Cardiac muscle cell (in vitro differentiated cells and primary cell): ENCODE measurements around the gene HORMAD2. TPM values are rescaled to one million over a fixed set of nuclear protein-coding genes. Genes with fewer than 3 reads are reported as not detected.
A peak's percentile ranks its signal among the peaks of the same experiment; 100 is the strongest.
"Not testable (repeated sequence)": the region's sequence is repeated elsewhere in the genome, so short reads cannot be mapped to it uniquely, and the experiment has no call there.

ENCODE experiments used
- DNase-seq, 2 donors: peaks; one replicate each; pipeline versions ENCODE4 v3.0.0 to v3.0.0-alpha.2; 2010 to 2017; ENCODE audit warnings: low read depth in 1 of 2, low spot score in 1 of 2
- H3K27ac ChIP-seq: fragments of 200-600 bp; sonication (generic); 2 replicates; pipeline ENCODE4 v1.5.1; 2016
- H3K27me3 ChIP-seq: fragments of 200-600 bp; sonication (generic); 2 replicates; pipeline ENCODE4 v1.6.0; 2016; ENCODE audit warnings: control low read depth
- H3K36me3 ChIP-seq: fragments of 200-600 bp; sonication (generic); 2 replicates; pipeline ENCODE4 v1.5.1; 2016; ENCODE audit warnings: control low read depth
- H3K4me1 ChIP-seq: fragments of 200-600 bp; sonication (generic); 2 replicates; pipeline ENCODE4 v1.8.1; 2017; ENCODE audit warnings: low read depth, mild to moderate bottlenecking, mixed run types
- H3K4me3 ChIP-seq: fragments of 200-600 bp; sonication (generic); 2 replicates; pipeline ENCODE4 v1.5.1; 2016; ENCODE audit warnings: mild to moderate bottlenecking
- H3K9me3 ChIP-seq: fragments of 200-600 bp; sonication (generic); 2 replicates; pipeline ENCODE4 v1.5.1; 2017; ENCODE audit warnings: low read depth, mild to moderate bottlenecking, control low read depth
- polyA plus RNA-seq: library from polyadenylated mRNA; unstranded; fragments of >200 nt; fragmentation: Nextera tagmentation; extraction: Ambion mirVana; gene quantifications from 2 replicates; pipeline ENCODE4 v1.2.1, GENCODE V29; 2016
- total RNA-seq: library from RNA; depleted of rRNA; stranded (reverse); fragments of >200 nt; gene quantifications from 2 replicates; pipeline ENCODE4 v1.2.3, GENCODE V29; 2016
- TF ChIP-seq, protein P1 (sequence below): IDR thresholded peaks from 2 replicates; pipeline ENCODE4 v1.5.1; 2012; ENCODE audit warnings: low read depth, mild to moderate bottlenecking, low read length

HORMAD2 gene
- total and polyA plus RNA-seq, 2 experiments from 2014 or later: not detected

- Histone ChIP-seq H3K9me3 (no peaks in the 10 kb centered on the region), H3K27me3 (no peaks in the 10 kb centered on the region), H3K27ac (no peak overlapping the region), H3K4me3 (no peak overlapping the region), H3K36me3 (no peaks in the 10 kb centered on the region), H3K4me1 (peaks cover 6% of the 10 kb centered on the region)
- DNase-seq: peak in 1 of 2 donors; percentile 90
- TF ChIP-seq, protein P1, sequence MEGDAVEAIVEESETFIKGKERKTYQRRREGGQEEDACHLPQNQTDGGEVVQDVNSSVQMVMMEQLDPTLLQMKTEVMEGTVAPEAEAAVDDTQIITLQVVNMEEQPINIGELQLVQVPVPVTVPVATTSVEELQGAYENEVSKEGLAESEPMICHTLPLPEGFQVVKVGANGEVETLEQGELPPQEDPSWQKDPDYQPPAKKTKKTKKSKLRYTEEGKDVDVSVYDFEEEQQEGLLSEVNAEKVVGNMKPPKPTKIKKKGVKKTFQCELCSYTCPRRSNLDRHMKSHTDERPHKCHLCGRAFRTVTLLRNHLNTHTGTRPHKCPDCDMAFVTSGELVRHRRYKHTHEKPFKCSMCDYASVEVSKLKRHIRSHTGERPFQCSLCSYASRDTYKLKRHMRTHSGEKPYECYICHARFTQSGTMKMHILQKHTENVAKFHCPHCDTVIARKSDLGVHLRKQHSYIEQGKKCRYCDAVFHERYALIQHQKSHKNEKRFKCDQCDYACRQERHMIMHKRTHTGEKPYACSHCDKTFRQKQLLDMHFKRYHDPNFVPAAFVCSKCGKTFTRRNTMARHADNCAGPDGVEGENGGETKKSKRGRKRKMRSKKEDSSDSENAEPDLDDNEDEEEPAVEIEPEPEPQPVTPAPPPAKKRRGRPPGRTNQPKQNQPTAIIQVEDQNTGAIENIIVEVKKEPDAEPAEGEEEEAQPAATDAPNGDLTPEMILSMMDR: peak; percentile 22
These were observed 132.2 kb downstream of the HORMAD2 start for GRCh38 chr22:30212363-30212995.

GRCh38 chr22:30212996-30213441, 132.8 kb downstream of the HORMAD2 start:
- no peaks in the 10 kb centered on the region for H3K36me3 ChIP-seq
- no peaks in the 10 kb centered on the region for H3K27me3 ChIP-seq
- peaks cover 6% of the 10 kb centered on the region for H3K4me1 ChIP-seq
- no peak overlapping the region for H3K27ac ChIP-seq
- peak in 1 of 2 donors; percentile 93 for DNase-seq
- no peak overlapping the region for H3K4me3 ChIP-seq
- TF ChIP-seq, protein P1: no peak
- H3K9me3 ChIP-seq: no peaks in the 10 kb centered on the region

DNA sequence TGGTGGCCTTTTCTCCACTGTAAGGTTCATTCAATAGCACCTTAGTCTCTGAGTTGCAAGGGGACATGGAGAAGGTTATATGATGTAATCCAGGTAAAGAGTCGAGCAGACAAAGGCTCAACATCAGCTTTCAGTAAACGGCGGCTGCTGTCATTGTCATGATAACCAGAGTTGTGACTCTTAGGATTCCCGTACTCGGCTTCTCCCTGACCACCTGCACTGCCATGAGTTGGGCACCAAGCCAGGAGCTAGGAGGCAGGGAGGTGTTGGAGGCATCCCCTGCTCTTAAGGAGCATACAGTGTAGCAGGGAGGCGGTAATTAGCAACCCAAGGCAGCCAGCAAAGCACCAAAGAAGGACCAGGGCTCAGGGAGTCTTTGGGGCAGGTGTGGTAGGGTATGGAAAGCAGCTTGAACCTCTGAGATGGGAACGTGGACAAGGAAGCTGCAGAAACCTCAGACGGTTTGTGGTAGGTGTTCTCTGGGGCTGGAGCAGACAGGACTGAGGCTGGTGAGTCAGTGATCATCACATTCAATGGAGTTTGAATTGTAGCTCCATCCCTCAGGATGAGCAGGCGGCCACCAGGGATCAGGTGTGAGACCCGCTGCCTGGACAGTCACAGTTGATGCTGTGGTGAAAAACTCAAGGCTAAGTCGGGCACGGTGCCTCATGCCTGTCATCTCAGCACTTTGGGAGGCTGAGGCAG, 134.6 kb downstream of the HORMAD2 start:
- Histone ChIP-seq H3K27me3 (no peaks in the 10 kb centered on the region), H3K27ac (no peak overlapping the region), H3K9me3 (no peaks in the 10 kb centered on the region), H3K4me3 (no peak overlapping the region), H3K4me1 (no peaks in the 10 kb centered on the region), H3K36me3 (no peaks in the 10 kb centered on the region)
- DNase-seq: no peak
- TF ChIP-seq, protein P1: no peak

- H3K9me3 ChIP-seq, H3K36me3 ChIP-seq, H3K4me1 ChIP-seq, H3K27ac ChIP-seq, H3K4me3 ChIP-seq, H3K27me3 ChIP-seq, DNase-seq: not testable (repeated sequence)
These were observed 136.0 kb downstream of the HORMAD2 start for GRCh38 chr22:30216272-30216671.

DNA sequence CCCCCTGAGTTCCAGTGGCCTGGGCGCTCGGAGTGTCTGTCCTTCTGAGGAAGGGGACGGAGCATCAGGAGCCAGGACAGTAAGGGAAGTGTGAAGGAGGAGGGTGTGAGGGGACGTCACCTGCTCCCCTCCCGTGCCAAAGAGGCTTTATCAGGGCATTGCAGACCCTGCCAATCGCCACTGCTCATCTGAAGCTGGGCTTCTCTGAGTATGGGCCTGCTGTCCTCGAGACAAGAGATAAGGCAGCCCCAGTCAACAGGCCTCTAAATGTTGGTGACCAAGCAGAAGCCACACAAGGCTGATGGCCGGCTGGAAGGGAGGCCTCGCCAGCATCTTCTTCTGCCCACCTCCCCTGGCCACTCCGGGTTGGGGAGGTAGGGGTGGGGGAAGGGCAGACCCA, 136.4 kb downstream of the HORMAD2 start:
- H3K4me3 ChIP-seq: no peak overlapping the region
- no peaks in the 10 kb centered on the region for H3K9me3 ChIP-seq
- no peaks in the 10 kb centered on the region for H3K27me3 ChIP-seq
- no peak overlapping the region for H3K27ac ChIP-seq
- no peak for DNase-seq
- no peaks in the 10 kb centered on the region for H3K36me3 ChIP-seq
- TF ChIP-seq, protein P1: no peak
- no peaks in the 10 kb centered on the region for H3K4me1 ChIP-seq
